HEK293 (cell line): Measurements from ENCODE around the gene GLTPD2.

ENCODE experiments used
- KLF16 ChIP-seq: fragments of 450-650 bp; formaldehyde crosslinking; IDR thresholded peaks from 2 replicates; pipeline ENCODE4 v1.5.1; 2017; ENCODE audit warnings: missing biosample characterization, missing genetic modification characterization
- PRDM1 ChIP-seq: fragments of 450-650 bp; formaldehyde crosslinking; IDR thresholded peaks from 2 replicates; pipeline ENCODE4; 2016; ENCODE audit warnings: missing biosample characterization, missing genetic modification characterization
- SCRT1 ChIP-seq: fragments of 450-650 bp; formaldehyde crosslinking; IDR thresholded peaks from 2 replicates; pipeline ENCODE4 v1.5.1; 2016; ENCODE audit warnings: missing biosample characterization, missing genetic modification characterization, borderline replicate concordance
- SP2 ChIP-seq: fragments of 450-650 bp; formaldehyde crosslinking; IDR thresholded peaks from 2 replicates; pipeline ENCODE4 v1.5.1; 2016; ENCODE audit warnings: missing biosample characterization, missing genetic modification characterization
- TCF7L2 ChIP-seq: IDR thresholded peaks from 2 replicates; pipeline ENCODE4 v1.6.1; 2011; ENCODE audit warnings: low read depth, mild to moderate bottlenecking, inconsistent platforms, low read length, moderate library complexity, borderline replicate concordance
- ZNF24 ChIP-seq: fragments of 450-650 bp; formaldehyde crosslinking; IDR thresholded peaks from 2 replicates; pipeline ENCODE4 v1.5.1; 2016; ENCODE audit warnings: missing biosample characterization, missing genetic modification characterization
- ZNF248 ChIP-seq: fragments of 450-650 bp; formaldehyde crosslinking; IDR thresholded peaks from 2 replicates; pipeline ENCODE4 v1.5.1; 2017; ENCODE audit warnings: missing biosample characterization, missing genetic modification characterization
- ZNF292 ChIP-seq: fragments of 450-650 bp; formaldehyde crosslinking; IDR thresholded peaks from 2 replicates; pipeline ENCODE4 v1.5.1; 2016; ENCODE audit warnings: low read depth, missing biosample characterization, missing genetic modification characterization, borderline replicate concordance
- ZNF311 ChIP-seq: fragments of 450-650 bp; formaldehyde crosslinking; IDR thresholded peaks from 2 replicates; pipeline ENCODE4 v1.5.1; 2017; ENCODE audit warnings: missing biosample characterization, missing genetic modification characterization, borderline replicate concordance
- ZNF830 ChIP-seq: fragments of 450-650 bp; IDR thresholded peaks from 2 replicates; pipeline ENCODE4 v1.5.0; 2018; ENCODE audit warnings: missing biosample characterization, missing genetic modification characterization, low read depth, mild to moderate bottlenecking, moderate library complexity
- TF ChIP-seq, protein P1 (sequence below): fragments of 450-650 bp; formaldehyde crosslinking; IDR thresholded peaks from 2 replicates; pipeline ENCODE4 v1.5.1; 2016; ENCODE audit warnings: missing biosample characterization, missing genetic modification characterization
- TF ChIP-seq, protein P2 (sequence below): fragments of 450-650 bp; formaldehyde crosslinking; conservative IDR thresholded peaks from 2 replicates; pipeline ENCODE4 v1.5.1; 2016; ENCODE audit warnings: low read depth, missing biosample characterization, missing genetic modification characterization
- TF ChIP-seq, protein P3 (sequence below): fragments of 450-650 bp; formaldehyde crosslinking; IDR thresholded peaks from 2 replicates; pipeline ENCODE4 v1.5.1; 2016; ENCODE audit warnings: missing biosample characterization, missing genetic modification characterization

DNA sequence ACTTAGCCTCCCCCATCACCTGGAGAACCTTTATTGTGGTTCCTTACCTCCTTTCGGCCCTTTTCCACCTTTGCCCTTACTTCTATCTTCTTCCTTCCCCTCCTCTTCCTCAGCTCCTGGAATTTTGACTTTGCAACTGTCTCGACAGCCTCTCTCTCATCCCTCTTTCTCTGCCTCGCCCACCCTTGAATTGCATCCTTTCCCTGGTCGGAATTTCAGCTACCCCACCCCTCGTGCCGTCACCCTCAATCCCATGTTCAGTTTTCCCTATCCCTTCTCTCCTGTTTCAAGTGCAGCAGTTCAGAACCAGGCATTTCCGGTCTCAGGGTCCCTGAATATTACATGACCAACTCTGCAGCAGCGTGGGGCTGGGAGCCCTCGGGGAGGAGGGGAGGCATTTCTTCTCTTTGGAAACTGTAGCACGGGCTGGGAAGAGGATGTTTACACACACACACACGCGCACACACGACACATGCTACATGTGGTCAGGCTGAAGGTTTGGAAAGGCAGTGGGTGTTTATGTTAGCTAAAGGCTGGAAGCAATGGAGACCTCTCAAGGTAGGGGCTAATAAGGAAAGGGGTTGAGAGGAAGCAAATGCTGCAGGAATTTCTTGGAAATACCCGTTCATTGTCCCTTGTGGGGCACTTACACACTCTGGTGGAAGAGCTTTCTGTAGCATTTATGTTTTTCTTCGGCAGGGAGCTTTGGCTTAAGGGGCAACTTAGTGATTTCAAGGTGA, 45.3 kb downstream of the GLTPD2 start:
- TF ChIP-seq, protein P1, sequence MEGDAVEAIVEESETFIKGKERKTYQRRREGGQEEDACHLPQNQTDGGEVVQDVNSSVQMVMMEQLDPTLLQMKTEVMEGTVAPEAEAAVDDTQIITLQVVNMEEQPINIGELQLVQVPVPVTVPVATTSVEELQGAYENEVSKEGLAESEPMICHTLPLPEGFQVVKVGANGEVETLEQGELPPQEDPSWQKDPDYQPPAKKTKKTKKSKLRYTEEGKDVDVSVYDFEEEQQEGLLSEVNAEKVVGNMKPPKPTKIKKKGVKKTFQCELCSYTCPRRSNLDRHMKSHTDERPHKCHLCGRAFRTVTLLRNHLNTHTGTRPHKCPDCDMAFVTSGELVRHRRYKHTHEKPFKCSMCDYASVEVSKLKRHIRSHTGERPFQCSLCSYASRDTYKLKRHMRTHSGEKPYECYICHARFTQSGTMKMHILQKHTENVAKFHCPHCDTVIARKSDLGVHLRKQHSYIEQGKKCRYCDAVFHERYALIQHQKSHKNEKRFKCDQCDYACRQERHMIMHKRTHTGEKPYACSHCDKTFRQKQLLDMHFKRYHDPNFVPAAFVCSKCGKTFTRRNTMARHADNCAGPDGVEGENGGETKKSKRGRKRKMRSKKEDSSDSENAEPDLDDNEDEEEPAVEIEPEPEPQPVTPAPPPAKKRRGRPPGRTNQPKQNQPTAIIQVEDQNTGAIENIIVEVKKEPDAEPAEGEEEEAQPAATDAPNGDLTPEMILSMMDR = no peak
- TF ChIP-seq, protein P2, sequence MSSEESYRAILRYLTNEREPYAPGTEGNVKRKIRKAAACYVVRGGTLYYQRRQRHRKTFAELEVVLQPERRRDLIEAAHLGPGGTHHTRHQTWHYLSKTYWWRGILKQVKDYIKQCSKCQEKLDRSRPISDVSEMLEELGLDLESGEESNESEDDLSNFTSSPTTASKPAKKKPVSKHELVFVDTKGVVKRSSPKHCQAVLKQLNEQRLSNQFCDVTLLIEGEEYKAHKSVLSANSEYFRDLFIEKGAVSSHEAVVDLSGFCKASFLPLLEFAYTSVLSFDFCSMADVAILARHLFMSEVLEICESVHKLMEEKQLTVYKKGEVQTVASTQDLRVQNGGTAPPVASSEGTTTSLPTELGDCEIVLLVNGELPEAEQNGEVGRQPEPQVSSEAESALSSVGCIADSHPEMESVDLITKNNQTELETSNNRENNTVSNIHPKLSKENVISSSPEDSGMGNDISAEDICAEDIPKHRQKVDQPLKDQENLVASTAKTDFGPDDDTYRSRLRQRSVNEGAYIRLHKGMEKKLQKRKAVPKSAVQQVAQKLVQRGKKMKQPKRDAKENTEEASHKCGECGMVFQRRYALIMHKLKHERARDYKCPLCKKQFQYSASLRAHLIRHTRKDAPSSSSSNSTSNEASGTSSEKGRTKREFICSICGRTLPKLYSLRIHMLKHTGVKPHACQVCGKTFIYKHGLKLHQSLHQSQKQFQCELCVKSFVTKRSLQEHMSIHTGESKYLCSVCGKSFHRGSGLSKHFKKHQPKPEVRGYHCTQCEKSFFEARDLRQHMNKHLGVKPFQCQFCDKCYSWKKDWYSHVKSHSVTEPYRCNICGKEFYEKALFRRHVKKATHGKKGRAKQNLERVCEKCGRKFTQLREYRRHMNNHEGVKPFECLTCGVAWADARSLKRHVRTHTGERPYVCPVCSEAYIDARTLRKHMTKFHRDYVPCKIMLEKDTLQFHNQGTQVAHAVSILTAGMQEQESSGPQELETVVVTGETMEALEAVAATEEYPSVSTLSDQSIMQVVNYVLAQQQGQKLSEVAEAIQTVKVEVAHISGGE (tag by site-specific recombination) = peak; percentile 75
- TF ChIP-seq, protein P3, sequence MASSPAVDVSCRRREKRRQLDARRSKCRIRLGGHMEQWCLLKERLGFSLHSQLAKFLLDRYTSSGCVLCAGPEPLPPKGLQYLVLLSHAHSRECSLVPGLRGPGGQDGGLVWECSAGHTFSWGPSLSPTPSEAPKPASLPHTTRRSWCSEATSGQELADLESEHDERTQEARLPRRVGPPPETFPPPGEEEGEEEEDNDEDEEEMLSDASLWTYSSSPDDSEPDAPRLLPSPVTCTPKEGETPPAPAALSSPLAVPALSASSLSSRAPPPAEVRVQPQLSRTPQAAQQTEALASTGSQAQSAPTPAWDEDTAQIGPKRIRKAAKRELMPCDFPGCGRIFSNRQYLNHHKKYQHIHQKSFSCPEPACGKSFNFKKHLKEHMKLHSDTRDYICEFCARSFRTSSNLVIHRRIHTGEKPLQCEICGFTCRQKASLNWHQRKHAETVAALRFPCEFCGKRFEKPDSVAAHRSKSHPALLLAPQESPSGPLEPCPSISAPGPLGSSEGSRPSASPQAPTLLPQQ = no peak; the same call in 1 of the 2 replicates
- TF ChIP-seq ZNF292 (no peak), ZNF311 (no peak), SCRT1 (no peak), PRDM1 (tag by site-specific recombination) (no peak), SP2 (peak; percentile 16; the same call in 1 of the 2 replicates), ZNF248 (no peak), TCF7L2 (no peak), KLF16 (tag by site-specific recombination) (no peak; the same call in 1 of the 2 replicates), ZNF24 (tag by site-specific recombination) (0 out of 2 replicates have a peak, but pooled peaks have one; percentile 10), ZNF830 (no peak)
